Mesendoderm (in vitro differentiated cells): ENCODE measurements around the gene AKAP12.

Experiments used
- DNase-seq: peaks from one replicate; pipeline ENCODE4 v3.0.0; 2013
- H2AK5ac ChIP-seq: 2 replicates; pipeline ENCODE4 v1.6.1; 2013; ENCODE audit warnings: low read length, inconsistent platforms
- H2BK120ac ChIP-seq: 2 replicates; pipeline ENCODE4 v1.6.1; 2013; ENCODE audit warnings: low read depth, mild to moderate bottlenecking, low read length, moderate library complexity, mixed read lengths
- H2BK15ac ChIP-seq: replicated peaks from 2 replicates; pipeline ENCODE4 v1.6.1; 2013; ENCODE audit warnings: low read depth, mild to moderate bottlenecking, moderate library complexity
- H2BK5ac ChIP-seq: 2 replicates; pipeline ENCODE4 v1.6.1; 2013; ENCODE audit warnings: low read length, inconsistent platforms
- H3K18ac ChIP-seq: 2 replicates; pipeline ENCODE4 v1.6.1; 2013; ENCODE audit warnings: mild to moderate bottlenecking, low read length, mixed read lengths
- H3K23ac ChIP-seq: one replicate; pipeline ENCODE4 v1.6.1; 2013; ENCODE audit warnings: low read length
- H3K27ac ChIP-seq: 2 replicates; pipeline ENCODE4 v1.5.1; 2013; ENCODE audit warnings: low read depth, mild to moderate bottlenecking, inconsistent platforms, low read length, moderate library complexity
- H3K27me3 ChIP-seq: 2 replicates; pipeline ENCODE4 v1.6.1; 2013; ENCODE audit warnings: low read length, control low read depth, mild to moderate bottlenecking, inconsistent platforms; ENCODE audit not compliant: insufficient read depth, poor library complexity
- H3K36me3 ChIP-seq: 2 replicates; pipeline ENCODE4 v1.6.1; 2013; ENCODE audit warnings: low read length, inconsistent platforms; ENCODE audit not compliant: control insufficient read depth, insufficient read depth
- H3K4ac ChIP-seq: one replicate; pipeline ENCODE4 v1.6.1; 2013; ENCODE audit warnings: low read depth, mild to moderate bottlenecking, low read length, moderate library complexity
- H3K4me1 ChIP-seq: 2 replicates; pipeline ENCODE4 v1.6.1; 2013; ENCODE audit warnings: low read depth, low read length, inconsistent platforms; ENCODE audit not compliant: control insufficient read depth
- H3K4me2 ChIP-seq: 2 replicates; pipeline ENCODE4 v1.6.1; 2013; ENCODE audit warnings: low read length
- H3K4me3 ChIP-seq: 2 replicates; pipeline ENCODE4 v1.5.1; 2013; ENCODE audit warnings: mild to moderate bottlenecking, low read length
- H3K56ac ChIP-seq: one replicate; pipeline ENCODE4 v1.6.1; 2013; ENCODE audit warnings: low read length
- H3K79me1 ChIP-seq: 2 replicates; pipeline ENCODE4 v1.6.1; 2013; ENCODE audit warnings: low read length, inconsistent platforms
- H3K79me2 ChIP-seq: 2 replicates; pipeline ENCODE4 v1.6.1; 2013; ENCODE audit warnings: mild to moderate bottlenecking, low read length; ENCODE audit not compliant: control insufficient read depth, insufficient read depth
- H3K9ac ChIP-seq: 2 replicates; pipeline ENCODE4 v1.6.1; 2013; ENCODE audit warnings: low read length, inconsistent platforms
- H4K5ac ChIP-seq: one replicate; pipeline ENCODE4 v1.6.1; 2013; ENCODE audit warnings: low read length
- H4K8ac ChIP-seq: one replicate; pipeline ENCODE4 v1.6.1; 2013; ENCODE audit warnings: low read depth, mild to moderate bottlenecking, control low read depth, low read length, moderate library complexity
- WGBS: extraction: QIAGEN DNeasy Blood & Tissue Kit; methylation state at CpG from one replicate; pipeline ENCODE4 v1.1.7; 2013; ENCODE audit warnings: low lambda C conversion rate, missing lambda C conversion rate; ENCODE audit not compliant: insufficient coverage; ENCODE audit errors: extremely low coverage; 5-methylcytosine and 5-hydroxymethylcytosine counted together

The AKAP12 gene

GRCh38 chr6:151300267-151300991 is 60.7 kb downstream of the AKAP12 start:
- H3K79me2 ChIP-seq, result no peaks in the 10 kb centered on the region
- H3K9ac ChIP-seq, result no peak overlapping the region
- no peak overlapping the region for H3K18ac ChIP-seq
- H4K5ac ChIP-seq, result no peak overlapping the region
- no peak overlapping the region for H2BK5ac ChIP-seq
- H3K4me2 ChIP-seq, result no peak overlapping the region
- H3K4me3 ChIP-seq, result no peak overlapping the region
- no peak overlapping the region for H2BK120ac ChIP-seq
- no peak overlapping the region for H4K8ac ChIP-seq
- H3K4me1 ChIP-seq, result no peaks in the 10 kb centered on the region
- H2BK15ac ChIP-seq, result no peak overlapping the region
- DNase-seq, result no peak
- no CpG with 5 or more reads among the region's 8 CpGs for WGBS
- H2AK5ac ChIP-seq, result no peak overlapping the region
- H3K23ac ChIP-seq, result no peak overlapping the region
- H3K79me1 ChIP-seq, result peaks cover 7% of the 10 kb centered on the region
- no peak overlapping the region for H3K4ac ChIP-seq
- H3K56ac ChIP-seq, result no peak overlapping the region
- no peak overlapping the region for H3K27ac ChIP-seq
- H3K27me3 ChIP-seq, result no peaks in the 10 kb centered on the region
- H3K36me3 ChIP-seq, result no peaks in the 10 kb centered on the region

GRCh38 chr6:151301547-151301946 is 61.8 kb downstream of the AKAP12 start:
- Histone ChIP-seq H3K23ac (no peak overlapping the region), H2BK5ac (no peak overlapping the region), H3K18ac (no peak overlapping the region), H3K56ac (no peak overlapping the region), H3K36me3 (no peaks in the 10 kb centered on the region), H2BK15ac (no peak overlapping the region), H2AK5ac (no peak overlapping the region), H3K27ac (no peak overlapping the region), H3K4me2 (no peak overlapping the region), H3K27me3 (no peaks in the 10 kb centered on the region), H3K4ac (no peak overlapping the region), H3K4me3 (no peak overlapping the region), H3K9ac (no peak overlapping the region), H2BK120ac (no peak overlapping the region), H3K79me1 (peaks cover 7% of the 10 kb centered on the region), H3K4me1 (peaks cover 4% of the 10 kb centered on the region), H4K8ac (no peak overlapping the region), H4K5ac (no peak overlapping the region), H3K79me2 (no peaks in the 10 kb centered on the region)
- no CpG with 5 or more reads among the region's 8 CpGs for WGBS
- no peak for DNase-seq

- no peak overlapping the region for H3K4me2 ChIP-seq
- H3K79me2 ChIP-seq, result no peaks in the 10 kb centered on the region
- H2BK15ac ChIP-seq, result no peak overlapping the region
- no peak overlapping the region for H3K4me3 ChIP-seq
- peaks cover 6% of the 10 kb centered on the region for H3K4me1 ChIP-seq
- no peak overlapping the region for H4K5ac ChIP-seq
- no peak overlapping the region for H2BK5ac ChIP-seq
- no peaks in the 10 kb centered on the region for H3K36me3 ChIP-seq
- H3K23ac ChIP-seq, result no peak overlapping the region
- H3K27me3 ChIP-seq, result no peaks in the 10 kb centered on the region
- peaks cover 4% of the 10 kb centered on the region for H3K79me1 ChIP-seq
- H3K9ac ChIP-seq, result no peak overlapping the region
- H2BK120ac ChIP-seq, result no peak overlapping the region
- no peak overlapping the region for H3K56ac ChIP-seq
- no peak overlapping the region for H4K8ac ChIP-seq
- H3K27ac ChIP-seq, result no peak overlapping the region
- no peak overlapping the region for H3K4ac ChIP-seq
- DNase-seq, result no peak
- WGBS, result no CpG with 5 or more reads among the region's 3 CpGs
- H2AK5ac ChIP-seq, result no peak overlapping the region
- no peak overlapping the region for H3K18ac ChIP-seq
These were observed 63.5 kb downstream of the AKAP12 start for GRCh38 chr6:151303231-151303630.

GRCh38 chr6:151306269-151306783 is 66.6 kb downstream of the AKAP12 start:
- Histone ChIP-seq H2BK5ac (no peak overlapping the region), H2AK5ac (no peak overlapping the region), H2BK15ac (no peak overlapping the region), H3K27me3 (no peaks in the 10 kb centered on the region), H4K5ac (no peak overlapping the region), H3K79me1 (peaks cover 2% of the 10 kb centered on the region), H3K79me2 (no peaks in the 10 kb centered on the region), H3K56ac (no peak overlapping the region), H3K4ac (no peak overlapping the region), H3K18ac (no peak overlapping the region), H3K4me3 (no peak overlapping the region), H3K4me1 (peaks cover 6% of the 10 kb centered on the region), H3K27ac (no peak overlapping the region), H3K36me3 (no peaks in the 10 kb centered on the region), H2BK120ac (no peak overlapping the region), H4K8ac (no peak overlapping the region), H3K9ac (no peak overlapping the region), H3K4me2 (no peak overlapping the region), H3K23ac (no peak overlapping the region)
- DNase-seq, result no peak
- WGBS, result 100% methylated on average over 3 of the region's 12 CpGs

- Histone ChIP-seq H3K23ac (no peak overlapping the region), H2BK120ac (no peak overlapping the region), H2BK15ac (no peak overlapping the region), H3K56ac (no peak overlapping the region), H3K18ac (no peak overlapping the region), H3K9ac (no peak overlapping the region), H3K27ac (no peak overlapping the region), H3K4me2 (no peak overlapping the region), H3K27me3 (no peaks in the 10 kb centered on the region), H4K8ac (no peak overlapping the region), H3K4me3 (no peak overlapping the region), H2BK5ac (no peak overlapping the region), H3K4ac (no peak overlapping the region), H2AK5ac (no peak overlapping the region), H4K5ac (no peak overlapping the region), H3K79me1 (peaks cover 2% of the 10 kb centered on the region), H3K79me2 (no peaks in the 10 kb centered on the region), H3K4me1 (peaks cover 6% of the 10 kb centered on the region), H3K36me3 (no peaks in the 10 kb centered on the region)
- no peak for DNase-seq
- WGBS, result no CpG with 5 or more reads among the region's 4 CpGs
These were observed 67.7 kb downstream of the AKAP12 start for GRCh38 chr6:151307501-151307900.

- H2BK5ac ChIP-seq, result no peak overlapping the region
- no peak overlapping the region for H2BK15ac ChIP-seq
- WGBS, result no CpG with 5 or more reads among the region's 4 CpGs
- H3K23ac ChIP-seq, result no peak overlapping the region
- H3K18ac ChIP-seq, result no peak overlapping the region
- no peaks in the 10 kb centered on the region for H3K79me2 ChIP-seq
- H3K4me2 ChIP-seq, result no peak overlapping the region
- no peaks in the 10 kb centered on the region for H3K36me3 ChIP-seq
- no peaks in the 10 kb centered on the region for H3K27me3 ChIP-seq
- H3K4me3 ChIP-seq, result no peak overlapping the region
- no peak overlapping the region for H2AK5ac ChIP-seq
- no peak overlapping the region for H3K56ac ChIP-seq
- no peaks in the 10 kb centered on the region for H3K79me1 ChIP-seq
- H2BK120ac ChIP-seq, result no peak overlapping the region
- no peak overlapping the region for H3K27ac ChIP-seq
- peak overlapping the region; percentile 27 for H3K4ac ChIP-seq
- H3K4me1 ChIP-seq, result peaks cover 6% of the 10 kb centered on the region
- H4K5ac ChIP-seq, result no peak overlapping the region
- no peak overlapping the region for H4K8ac ChIP-seq
- no peak overlapping the region for H3K9ac ChIP-seq
- DNase-seq, result no peak
These were observed 69.9 kb downstream of the AKAP12 start for GRCh38 chr6:151309619-151310018.
